ENCODE results near the gene GALNT6.

- TF ChIP-seq CTCF (conservative IDR thresholded peaks at IDR 0.05) (no peak), ZFX (IDR thresholded peaks at IDR 0.05) (no peak)
These were observed 319 bp downstream of the GALNT6 start for GRCh38 chr12:51390891-51391282.

Measured in C4-2B (cell line).